Heart left ventricle (tissue), 13 donors: Measurements from ENCODE around the gene SCP2.

ENCODE experiments used
- POLR2A ChIP-seq, 2 donors: fragments of 450-650 bp; IDR thresholded peaks; one replicate each; pipeline ENCODE4 v1.6.1; 2017; ENCODE audit warnings: antibody characterized with exemption in 2 of 2, mild to moderate bottlenecking in 2 of 2, moderate library complexity in 2 of 2
- TF ChIP-seq, protein P1 (sequence below), 12 donors: fragments of 200-600 bp; sonication (generic) in 4 of 12; IDR thresholded peaks; one replicate each; pipeline versions ENCODE4 v1.5.0 to v1.8.0; 2018 to 2022; ENCODE audit warnings: antibody characterized with exemption in 12 of 12, mild to moderate bottlenecking in 5 of 12
- donor health status: ischemic (EF 13 %, LVEDD 7.1; RV severe dilation, severe dysfunction).
- donor health status: DM: no; HTN: yes; CAD: no.
- donor health status: DM: no; HTN: no; CAD: no.
- donor health status: ischemic (EF 25% LVEDD 6.9; RV normal size, moderate dysfunction).
- donor health status: ischemic (EF 25% LVEDD 5.7; RV mildly dilated, moderate dysfunction).
- donor health status: ischemic (EF 35%, LVEDD 5.7; RV mildly dilated, moderate dysfunction).
- donor health status: nonischemic (EF 11% LVEDD 7.7; RV severe dilation, severe dysfunction).
- donor health status: DM: yes; HTN: yes; CAD: no.
- donor health status: PGD.
- donor health status: ischemic (EF 29% LVEDD 5.4; RV normal size, mild dysfunction).
- donor health status: nonischemic (EF 23%, LVEDD 6.1; RV moderate dilation, normal function).

DNA sequence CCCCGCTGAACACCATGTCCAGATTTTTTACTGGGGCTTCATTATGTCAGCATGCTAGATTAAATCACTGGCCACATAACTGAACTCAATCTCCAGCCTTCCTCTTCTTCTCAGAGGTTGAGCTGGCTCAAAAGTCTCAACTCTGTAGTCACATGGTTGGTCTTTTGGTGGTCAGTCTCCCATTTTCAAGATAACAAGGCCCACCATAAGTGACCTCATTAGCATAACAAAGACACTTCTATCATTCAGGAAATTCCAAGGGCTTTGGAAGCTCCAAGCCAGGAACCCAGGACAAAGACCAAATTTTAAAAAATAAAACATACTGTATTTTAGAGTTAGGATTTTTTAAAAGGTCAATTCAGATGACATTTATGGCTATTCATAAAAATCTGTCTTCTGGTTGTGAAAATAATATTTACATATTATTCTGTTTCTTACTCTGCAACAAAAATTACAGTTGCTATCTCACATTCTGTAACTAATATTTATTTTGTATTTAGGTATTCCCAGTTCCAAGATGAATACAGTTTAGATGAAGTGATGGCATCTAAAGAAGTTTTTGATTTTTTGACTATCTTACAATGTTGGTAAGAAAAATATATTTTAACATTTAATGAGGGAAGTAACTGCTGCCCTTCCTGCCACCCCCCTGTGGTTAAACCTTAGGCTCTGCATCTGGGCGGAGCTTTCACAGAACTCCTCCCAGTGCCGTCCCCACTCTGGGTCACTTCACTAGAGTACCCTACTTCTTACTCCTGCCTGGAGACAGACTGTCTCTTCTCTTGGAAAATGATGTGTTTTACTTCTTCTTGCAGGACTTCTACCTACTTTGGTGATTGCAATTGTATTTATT lies 49.3 kb downstream of the SCP2 start:
- TF ChIP-seq POLR2A (IDR thresholded peaks at IDR 0.05): no peak
- TF ChIP-seq, protein P1, sequence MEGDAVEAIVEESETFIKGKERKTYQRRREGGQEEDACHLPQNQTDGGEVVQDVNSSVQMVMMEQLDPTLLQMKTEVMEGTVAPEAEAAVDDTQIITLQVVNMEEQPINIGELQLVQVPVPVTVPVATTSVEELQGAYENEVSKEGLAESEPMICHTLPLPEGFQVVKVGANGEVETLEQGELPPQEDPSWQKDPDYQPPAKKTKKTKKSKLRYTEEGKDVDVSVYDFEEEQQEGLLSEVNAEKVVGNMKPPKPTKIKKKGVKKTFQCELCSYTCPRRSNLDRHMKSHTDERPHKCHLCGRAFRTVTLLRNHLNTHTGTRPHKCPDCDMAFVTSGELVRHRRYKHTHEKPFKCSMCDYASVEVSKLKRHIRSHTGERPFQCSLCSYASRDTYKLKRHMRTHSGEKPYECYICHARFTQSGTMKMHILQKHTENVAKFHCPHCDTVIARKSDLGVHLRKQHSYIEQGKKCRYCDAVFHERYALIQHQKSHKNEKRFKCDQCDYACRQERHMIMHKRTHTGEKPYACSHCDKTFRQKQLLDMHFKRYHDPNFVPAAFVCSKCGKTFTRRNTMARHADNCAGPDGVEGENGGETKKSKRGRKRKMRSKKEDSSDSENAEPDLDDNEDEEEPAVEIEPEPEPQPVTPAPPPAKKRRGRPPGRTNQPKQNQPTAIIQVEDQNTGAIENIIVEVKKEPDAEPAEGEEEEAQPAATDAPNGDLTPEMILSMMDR (IDR thresholded peaks at IDR 0.05): no peak
